Measurements from ENCODE around the gene RASD2. TPM values are rescaled to one million over a fixed set of nuclear protein-coding genes. Genes with fewer than 3 reads are reported as not detected.

The RASD2 gene
- under 0.01 TPM in 1 of 2 replicates, not detected in the other for total RNA-seq

GRCh38 chr22:35540595-35541253 is at the start of gene RASD2:
Gene RASD2 (plus strand): TSS chr22:35540831. CDS start chr22:35546810, 5,979 bp downstream.

Other genes with a start within 250 kb of the RASD2 start
- 27.1 and 28.0 TPM in 2 replicates for gene TOM1, start 240.9 kb upstream of the RASD2 start, total RNA-seq
- gene HMOX1, start 159.7 kb upstream of the RASD2 start, total RNA-seq = 5.8 and 9.8 TPM in 2 replicates
- gene MCM5, start 140.7 kb upstream of the RASD2 start, total RNA-seq = 87.1 and 87.7 TPM in 2 replicates
- not detected in 2 replicates for gene MB, start 76.5 kb downstream of the RASD2 start, total RNA-seq
- gene APOL6, start 107.6 kb downstream of the RASD2 start, total RNA-seq = 18.4 and 19.3 TPM in 2 replicates
- not detected in 2 replicates for gene APOL5, start 177.0 kb downstream of the RASD2 start, total RNA-seq

Measured in myometrial cell (primary cell).